ENCODE measurements around the gene ELOVL3.

The ELOVL3 gene

GRCh38 chr10:102242118-102242485, 16.0 kb downstream of the ELOVL3 start:
- peaks cover 16% of the 10 kb centered on the region for H3K4me1 ChIP-seq (ENCODE audit: low read length)
- peaks cover 9% of the 10 kb centered on the region for H4K20me1 ChIP-seq (ENCODE audit: insufficient read depth, low read length)
- no peak overlapping the region; the same call in 1 of the 2 replicates for H3K9ac ChIP-seq (ENCODE audit: low read length)
- H3K4me3 ChIP-seq (ENCODE audit: low read length) = peak overlapping the region; percentile 74
- H3K27me3 ChIP-seq (replicated peaks; ENCODE audit: insufficient read depth, low read length) = peaks cover 15% of the 10 kb centered on the region
- DNase-seq = no peak
- no peaks in the 10 kb centered on the region for H3K36me3 ChIP-seq (replicated peaks; ENCODE audit: insufficient read depth, low read length)
- no peaks in the 10 kb centered on the region for H3K9me2 ChIP-seq (replicated peaks; ENCODE audit: insufficient read depth, low read length)
- H3K4me2 ChIP-seq (ENCODE audit: low read depth, low read length) = peak overlapping the region; percentile 92
- no peaks in the 10 kb centered on the region for H3K9me3 ChIP-seq (replicated peaks; ENCODE audit: insufficient read depth, low read length)
- H2AFZ ChIP-seq (ENCODE audit: low read length) = peak overlapping the region; percentile 85
- H3F3A ChIP-seq (ENCODE audit: insufficient read depth, low read length) = no peaks in the 10 kb centered on the region
- TF ChIP-seq EZH2 (optimal IDR thresholded peaks at IDR 0.05; ENCODE audit: low read depth, low read length) (no peak), CTCF (IDR thresholded peaks at IDR 0.05; ENCODE audit: low read length) (no peak), EZH2phosphoT487 (IDR thresholded peaks at IDR 0.05; ENCODE audit: low read length) (no peak)
- no peak overlapping the region for H3K27ac ChIP-seq (ENCODE audit: low read length)
- peaks cover 18% of the 10 kb centered on the region for H3K79me2 ChIP-seq (ENCODE audit: low read length)

- Histone ChIP-seq H3K4me2 (ENCODE audit: low read depth, low read length) (no peak overlapping the region), H3K4me3 (ENCODE audit: low read length) (no peak overlapping the region), H2AFZ (ENCODE audit: low read length) (no peak overlapping the region), H3K9ac (ENCODE audit: low read length) (no peak overlapping the region), H3F3A (ENCODE audit: insufficient read depth, low read length) (no peaks in the 10 kb centered on the region), H3K27ac (ENCODE audit: low read length) (no peak overlapping the region), H4K20me1 (ENCODE audit: insufficient read depth, low read length) (peaks cover 17% of the 10 kb centered on the region), H3K36me3 (replicated peaks; ENCODE audit: insufficient read depth, low read length) (no peaks in the 10 kb centered on the region), H3K4me1 (ENCODE audit: low read length) (peaks cover 25% of the 10 kb centered on the region), H3K9me3 (replicated peaks; ENCODE audit: insufficient read depth, low read length) (no peaks in the 10 kb centered on the region), H3K27me3 (replicated peaks; ENCODE audit: insufficient read depth, low read length) (peaks cover 15% of the 10 kb centered on the region), H3K79me2 (ENCODE audit: low read length) (peaks cover 30% of the 10 kb centered on the region), H3K9me2 (replicated peaks; ENCODE audit: insufficient read depth, low read length) (no peaks in the 10 kb centered on the region)
- no peak for DNase-seq
- TF ChIP-seq CTCF (IDR thresholded peaks at IDR 0.05; ENCODE audit: low read length) (no peak), EZH2phosphoT487 (IDR thresholded peaks at IDR 0.05; ENCODE audit: low read length) (no peak), EZH2 (optimal IDR thresholded peaks at IDR 0.05; ENCODE audit: low read depth, low read length) (no peak)
Observed at GRCh38 chr10:102243309-102243708, 17.2 kb downstream of the ELOVL3 start.

- H3K4me2 ChIP-seq (ENCODE audit: low read depth, low read length) = peak within 1 kb of the TSS; percentile 88
- H3K9me2 ChIP-seq (replicated peaks; ENCODE audit: insufficient read depth, low read length) = no peaks in the 10 kb centered on the region
- peaks cover 25% of the 10 kb centered on the region for H3K4me1 ChIP-seq (ENCODE audit: low read length)
- peak within 1 kb of the TSS; percentile 78 for H3K4me3 ChIP-seq (ENCODE audit: low read length)
- peak; percentile 100 for DNase-seq
- TF ChIP-seq EZH2 (optimal IDR thresholded peaks at IDR 0.05; ENCODE audit: low read depth, low read length) (no peak), EZH2phosphoT487 (IDR thresholded peaks at IDR 0.05; ENCODE audit: low read length) (no peak)
- H3K9me3 ChIP-seq (replicated peaks; ENCODE audit: insufficient read depth, low read length) = no peaks in the 10 kb centered on the region
- H3K79me2 ChIP-seq (ENCODE audit: low read length) = peaks cover 50% of the 10 kb centered on the region
- peak within 1 kb of the TSS; percentile 94 for H2AFZ ChIP-seq (ENCODE audit: low read length)
- peak within 1 kb of the TSS; percentile 83 for H3K9ac ChIP-seq (ENCODE audit: low read length)
- H3F3A ChIP-seq (ENCODE audit: insufficient read depth, low read length) = no peaks in the 10 kb centered on the region
- H3K27ac ChIP-seq (ENCODE audit: low read length) = peak within 1 kb of the TSS; percentile 72
- peaks cover 17% of the 10 kb centered on the region for H4K20me1 ChIP-seq (ENCODE audit: insufficient read depth, low read length)
- H3K27me3 ChIP-seq (replicated peaks; ENCODE audit: insufficient read depth, low read length) = peaks cover 7% of the 10 kb centered on the region
- H3K36me3 ChIP-seq (replicated peaks; ENCODE audit: insufficient read depth, low read length) = no peaks in the 10 kb centered on the region
Observed at GRCh38 chr10:102245082-102245931, 19.2 kb downstream of the ELOVL3 start, which contains the start of gene GBF1. Gene GBF1 (plus strand): TSS chr10:102245532. CDS start chr10:102258939, 13,407 bp downstream.

- Histone ChIP-seq H3K4me2 (ENCODE audit: low read depth, low read length) (peak overlapping the region; percentile 88), H3K79me2 (ENCODE audit: low read length) (peaks cover 56% of the 10 kb centered on the region), H3K4me1 (ENCODE audit: low read length) (peaks cover 25% of the 10 kb centered on the region), H3K27ac (ENCODE audit: low read length) (peak overlapping the region; percentile 72; the same call in 1 of the 2 replicates), H2AFZ (ENCODE audit: low read length) (peak overlapping the region; percentile 72), H3K4me3 (ENCODE audit: low read length) (peak overlapping the region; percentile 78), H4K20me1 (ENCODE audit: insufficient read depth, low read length) (peaks cover 17% of the 10 kb centered on the region), H3K9me3 (replicated peaks; ENCODE audit: insufficient read depth, low read length) (no peaks in the 10 kb centered on the region), H3K36me3 (replicated peaks; ENCODE audit: insufficient read depth, low read length) (no peaks in the 10 kb centered on the region), H3K9me2 (replicated peaks; ENCODE audit: insufficient read depth, low read length) (no peaks in the 10 kb centered on the region), H3F3A (ENCODE audit: insufficient read depth, low read length) (no peaks in the 10 kb centered on the region), H3K27me3 (replicated peaks; ENCODE audit: insufficient read depth, low read length) (peaks cover under 1% of the 10 kb centered on the region; the same call in 1 of the 2 replicates), H3K9ac (ENCODE audit: low read length) (peak overlapping the region; percentile 83)
- DNase-seq = no peak
- no peak for TF ChIP-seq EZH2phosphoT487 (IDR thresholded peaks at IDR 0.05; ENCODE audit: low read length)
- TF ChIP-seq EZH2 (optimal IDR thresholded peaks at IDR 0.05; ENCODE audit: low read depth, low read length) = no peak
- no peak for TF ChIP-seq CTCF (IDR thresholded peaks at IDR 0.05; ENCODE audit: low read length)
Observed at GRCh38 chr10:102245932-102246251, 19.8 kb downstream of the ELOVL3 start.

All from MM.1S (cell line).